ENCODE data around the gene EIPR1. TPM values are rescaled to one million over a fixed set of nuclear protein-coding genes. Genes with fewer than 3 reads are reported as not detected.

The EIPR1 gene
- total RNA-seq, 4 donors from 2014 or later = 13.8 to 19.0 (median 15.3) TPM

GRCh38 chr2:3269425-3270094 lies 108.1 kb downstream of the EIPR1 start:
- H3K36me3 ChIP-seq = no peaks in the 10 kb centered on the region
- H3K27me3 ChIP-seq = no peaks in the 10 kb centered on the region
- 79% methylated on average over 22 of the region's 22 CpGs for WGBS
- H3K9me3 ChIP-seq = peaks cover 0 to 5% (median 0%) of the 10 kb centered on the region in 4 donors
- no peak for DNase-seq (ENCODE audit: extremely low spot score)
- H3K27ac ChIP-seq (replicated peaks in 1 of 4) = no peak overlapping the region
- no peak overlapping the region for H3K4me3 ChIP-seq
- TF ChIP-seq POLR2A (IDR thresholded peaks at IDR 0.05; ENCODE audit: low read depth) (no peak), EP300 (IDR thresholded peaks at IDR 0.05) (no peak), POLR2AphosphoS5 (IDR thresholded peaks at IDR 0.05) (no peak), CTCF (IDR thresholded peaks at IDR 0.05) (no peak)
- H3K4me1 ChIP-seq = no peaks in the 10 kb centered on the region
- intact Hi-C loops (cut with DNase I) = no loop called here

- Histone ChIP-seq H3K4me3 (no peak overlapping the region), H3K36me3 (no peaks in the 10 kb centered on the region), H3K27ac (replicated peaks in 1 of 4) (no peak overlapping the region), H3K9me3 (no peaks in the 10 kb centered on the region), H3K4me1 (no peaks in the 10 kb centered on the region), H3K27me3 (no peaks in the 10 kb centered on the region)
- WGBS = 96% methylated on average over 5 of the region's 6 CpGs
- TF ChIP-seq POLR2AphosphoS5 (IDR thresholded peaks at IDR 0.05) = no peak
- no peak for TF ChIP-seq EP300 (IDR thresholded peaks at IDR 0.05)
- no peak for TF ChIP-seq CTCF (IDR thresholded peaks at IDR 0.05)
- TF ChIP-seq POLR2A (IDR thresholded peaks at IDR 0.05; ENCODE audit: low read depth) = no peak
- DNase-seq (ENCODE audit: extremely low spot score) = no peak
- intact Hi-C loops (cut with DNase I) = no loop called here
Measured at GRCh38 chr2:3268705-3269029, 109.0 kb downstream of the EIPR1 start.

- Histone ChIP-seq H3K9me3 (no peaks in the 10 kb centered on the region), H3K27me3 (no peaks in the 10 kb centered on the region), H3K4me3 (no peak overlapping the region), H3K4me1 (no peaks in the 10 kb centered on the region), H3K27ac (replicated peaks in 1 of 4) (no peak overlapping the region), H3K36me3 (peaks cover 0 to under 1% (median 0%) of the 10 kb centered on the region in 4 donors)
- WGBS = 95% methylated on average over 16 of the region's 20 CpGs
- intact Hi-C loops (cut with DNase I) = no loop called here
- no peak for TF ChIP-seq POLR2A (IDR thresholded peaks at IDR 0.05; ENCODE audit: low read depth)
- no peak for TF ChIP-seq EP300 (IDR thresholded peaks at IDR 0.05)
- no peak for TF ChIP-seq CTCF (IDR thresholded peaks at IDR 0.05)
- no peak for TF ChIP-seq POLR2AphosphoS5 (IDR thresholded peaks at IDR 0.05)
- DNase-seq (ENCODE audit: extremely low spot score) = no peak
Measured at GRCh38 chr2:3267869-3268704, 109.5 kb downstream of the EIPR1 start.

GRCh38 chr2:3266925-3267867 lies 110.4 kb downstream of the EIPR1 start:
- Histone ChIP-seq H3K27ac (replicated peaks in 1 of 4) (no peak overlapping the region), H3K9me3 (no peaks in the 10 kb centered on the region), H3K27me3 (no peaks in the 10 kb centered on the region), H3K36me3 (peaks cover 0 to 8% (median 0%) of the 10 kb centered on the region in 4 donors), H3K4me3 (no peak overlapping the region), H3K4me1 (no peaks in the 10 kb centered on the region)
- 88% methylated on average over 13 of the region's 15 CpGs for WGBS
- DNase-seq (ENCODE audit: extremely low spot score) = no peak
- TF ChIP-seq EP300 (IDR thresholded peaks at IDR 0.05) (no peak), POLR2A (IDR thresholded peaks at IDR 0.05; ENCODE audit: low read depth) (no peak), POLR2AphosphoS5 (IDR thresholded peaks at IDR 0.05) (no peak), CTCF (IDR thresholded peaks at IDR 0.05) (no peak)
- intact Hi-C loops (cut with DNase I) = no loop called here

Data from esophagus muscularis mucosa (tissue), 4 donors.